ENCODE measurements around the gene NOL12.
"Not testable (repeated sequence)": the region's sequence is repeated elsewhere in the genome, so short reads cannot be mapped to it uniquely, and the experiment has no call there.

Gene NOL12

GRCh38 chr22:37679670-37680069, 6.5 kb upstream of the NOL12 start:
- no peak for DNase-seq (ENCODE audit: low spot score)

GRCh38 chr22:37680191-37680851, 5.8 kb upstream of the NOL12 start:
- DNase-seq (ENCODE audit: low spot score): no peak

- no peak for DNase-seq (ENCODE audit: low spot score)
Measured at GRCh38 chr22:37681001-37681424, 5.1 kb upstream of the NOL12 start.

GRCh38 chr22:37681556-37682049, 4.5 kb upstream of the NOL12 start:
- peak; percentile 75 for DNase-seq (ENCODE audit: low spot score)

GRCh38 chr22:37684803-37685615, 1.1 kb upstream of the NOL12 start:
- DNase-seq (ENCODE audit: low spot score): no peak

GRCh38 chr22:37690407-37690806, 4.3 kb downstream of the NOL12 start:
- DNase-seq (ENCODE audit: low spot score): no peak

GRCh38 chr22:37690901-37691504, 4.9 kb downstream of the NOL12 start:
- DNase-seq (ENCODE audit: low spot score): no peak

- DNase-seq (ENCODE audit: low spot score): no peak
Measured at GRCh38 chr22:37692627-37693285, 6.6 kb downstream of the NOL12 start.

DNA sequence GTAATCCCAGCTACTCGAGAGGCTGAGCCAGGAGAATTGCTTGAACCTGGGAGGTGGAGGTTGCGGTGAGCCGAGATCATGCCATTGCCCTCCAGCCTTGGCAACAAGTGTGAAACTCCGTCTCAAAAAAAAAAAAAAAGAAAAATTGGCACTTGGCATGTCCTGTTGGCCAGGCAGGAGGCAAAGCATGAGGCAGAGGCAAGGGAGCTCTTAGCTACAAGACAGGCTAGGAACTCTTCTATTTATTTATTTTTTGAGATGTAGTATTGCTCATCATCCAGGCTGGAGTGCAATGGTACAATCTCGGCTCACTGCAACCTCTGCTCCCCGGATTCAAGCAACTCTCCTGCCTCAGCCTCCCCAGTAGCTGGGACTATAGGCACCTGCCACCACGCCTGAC, 8.0 kb downstream of the NOL12 start:
- not testable (repeated sequence) for DNase-seq (ENCODE audit: low spot score)

DNA sequence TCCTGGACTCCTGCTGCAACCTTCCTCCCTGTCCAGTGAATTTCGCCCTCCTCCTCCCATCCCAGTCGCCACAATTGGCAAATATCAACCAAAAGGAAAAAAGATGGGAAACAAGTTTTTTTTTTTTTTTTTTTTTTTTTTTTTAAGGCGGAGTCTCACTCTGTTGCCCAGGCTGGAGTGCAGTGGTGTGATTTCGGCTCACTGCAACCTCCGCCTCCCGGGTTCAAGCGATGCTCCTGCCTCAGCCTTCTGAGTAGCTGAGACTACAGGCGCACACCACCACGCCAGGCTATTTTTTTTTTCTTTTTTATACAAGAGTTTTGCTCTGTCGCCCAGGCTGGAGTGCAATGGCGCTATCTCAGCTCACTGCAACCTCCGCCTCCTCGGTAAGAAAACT, 10.1 kb downstream of the NOL12 start:
- DNase-seq (ENCODE audit: low spot score): not testable (repeated sequence)

- DNase-seq (ENCODE audit: low spot score): no peak
Measured at GRCh38 chr22:37696657-37697537, 10.8 kb downstream of the NOL12 start, which contains the start of gene TRIOBP. TRIOBP (plus strand) TSS chr22:37697048; CDS start chr22:37701366, 4,318 bp downstream.

DNA sequence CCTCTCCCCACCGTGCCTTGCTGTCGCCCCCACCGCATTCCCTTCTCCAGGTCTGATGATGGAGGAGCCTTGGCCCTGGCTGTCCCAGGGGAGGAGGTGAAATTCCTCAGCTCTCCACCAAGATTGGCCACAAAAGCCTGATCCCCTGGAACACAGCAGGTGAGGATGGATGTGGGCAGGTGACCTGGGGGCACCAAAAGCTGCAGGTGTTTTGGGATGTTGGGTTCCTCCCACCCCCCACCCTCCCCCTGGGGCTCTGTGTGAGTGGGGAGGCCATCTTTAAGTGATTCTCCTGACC, 11.3 kb downstream of the NOL12 start:
- no peak for DNase-seq (ENCODE audit: low spot score)

DNA sequence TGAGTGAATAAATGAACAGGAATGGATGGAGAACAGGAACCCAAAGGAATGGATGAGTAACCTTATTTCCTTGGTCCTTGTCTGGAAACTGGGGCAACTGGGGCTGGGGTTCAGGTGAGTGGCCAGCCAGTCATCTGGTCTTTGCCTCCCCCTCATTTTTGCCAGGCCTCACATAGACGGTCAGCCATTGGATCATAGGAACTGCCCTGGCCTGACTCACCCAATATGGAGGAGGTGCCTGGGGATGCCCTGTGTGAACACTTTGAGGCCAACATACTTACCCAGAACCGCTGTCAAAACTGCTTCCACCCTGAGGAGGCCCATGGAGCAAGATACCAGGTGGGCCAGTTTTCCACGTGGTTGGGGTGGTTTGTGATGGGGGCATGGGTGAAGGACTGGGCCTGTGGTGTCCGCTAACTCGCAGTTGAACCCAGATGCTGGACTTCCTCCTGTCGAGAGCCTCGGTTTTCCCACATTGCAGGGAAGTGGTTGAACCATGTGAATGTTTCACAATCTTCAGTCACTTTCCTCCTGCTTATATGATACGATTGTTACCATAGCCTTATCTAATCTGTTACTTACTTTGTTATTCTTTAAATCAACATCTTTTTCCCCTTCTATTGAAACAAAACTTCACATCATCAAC, 15.1 kb downstream of the NOL12 start:
- DNase-seq (ENCODE audit: low spot score): no peak

DNA sequence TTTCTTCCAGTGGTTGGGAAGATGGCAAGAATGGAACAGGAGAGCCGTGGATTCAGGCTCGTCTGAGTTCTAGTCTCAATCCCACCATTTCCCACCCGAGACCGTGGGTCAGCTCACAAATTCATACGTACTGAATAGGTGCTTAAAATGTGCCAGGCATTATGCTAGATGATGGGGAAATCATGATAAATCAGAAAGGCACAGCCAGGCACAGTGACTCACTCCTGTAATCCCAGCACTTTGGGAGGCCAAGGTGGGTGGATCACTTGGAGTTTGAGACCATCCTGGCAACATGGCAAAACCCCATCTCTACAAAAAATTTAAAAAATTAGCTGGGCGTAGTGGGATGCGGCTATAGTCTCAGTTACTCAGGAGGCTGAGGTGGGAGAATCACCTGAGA, 17.8 kb downstream of the NOL12 start:
- DNase-seq (ENCODE audit: low spot score): no peak

DNA sequence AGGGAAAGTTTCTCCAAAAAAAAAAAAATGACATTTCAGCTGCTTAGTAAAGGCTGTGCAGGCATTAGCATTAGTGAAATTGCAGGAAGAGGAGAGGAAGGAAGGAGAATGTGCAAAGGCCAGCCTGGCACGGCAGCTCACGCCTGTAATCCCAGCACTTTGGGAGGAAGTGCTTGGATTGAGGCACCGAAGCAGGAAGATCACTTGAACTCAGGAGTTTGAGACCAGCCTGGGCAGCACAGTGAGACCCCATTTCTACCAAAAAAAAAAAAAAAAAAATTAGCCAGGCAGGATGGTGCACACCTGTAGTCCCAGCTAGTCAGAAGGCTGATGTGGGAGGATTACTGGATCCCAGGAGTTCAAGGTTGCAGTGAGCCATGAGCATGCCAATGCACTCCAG, 18.5 kb downstream of the NOL12 start:
- DNase-seq (ENCODE audit: low spot score): no peak

- no peak for DNase-seq (ENCODE audit: low spot score)
Measured at GRCh38 chr22:37705205-37705604, 19.1 kb downstream of the NOL12 start.

DNA sequence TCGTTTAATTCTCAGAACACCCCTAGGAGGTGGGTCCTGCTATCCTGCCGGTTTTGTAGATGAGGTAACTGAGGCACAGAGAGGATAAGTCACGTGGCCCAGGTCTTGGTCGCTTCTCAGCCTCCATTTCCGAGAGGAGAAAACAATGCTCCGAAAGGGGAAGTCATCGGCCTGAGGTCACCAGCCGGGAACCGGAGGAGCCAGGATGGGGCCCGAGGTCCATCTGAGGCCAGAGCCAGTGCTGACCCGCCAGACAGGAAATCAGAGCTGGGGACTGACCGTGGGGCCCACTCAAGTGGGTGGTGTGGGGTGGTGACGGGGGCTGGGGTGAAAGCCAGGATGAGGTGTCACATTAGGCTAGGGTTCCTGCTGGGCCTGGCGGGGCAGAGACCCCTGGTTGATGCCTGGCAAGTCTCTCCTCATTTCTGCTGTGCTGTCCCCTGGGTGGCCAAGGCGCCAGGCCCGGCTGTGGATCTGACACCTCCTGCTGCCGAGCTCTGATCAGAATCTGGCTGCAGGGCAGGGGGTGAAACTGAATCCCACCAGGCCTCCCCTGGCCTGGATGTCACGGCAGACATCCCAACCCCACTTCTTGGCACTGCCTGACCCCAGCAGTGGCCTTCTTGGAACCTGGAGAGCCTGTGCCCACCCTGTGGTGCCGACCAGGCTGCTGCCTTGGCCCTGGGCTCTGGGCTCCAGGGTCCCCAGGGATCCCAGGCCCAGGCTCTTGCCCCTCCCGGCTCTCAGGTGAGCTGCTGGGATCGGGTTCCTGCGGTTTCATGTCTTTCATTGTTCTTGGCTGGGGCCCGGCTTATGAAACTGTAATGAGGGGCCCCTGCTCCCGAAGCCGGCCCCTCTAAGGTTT, 22.7 kb downstream of the NOL12 start:
- no peak for DNase-seq (ENCODE audit: low spot score)

DNA sequence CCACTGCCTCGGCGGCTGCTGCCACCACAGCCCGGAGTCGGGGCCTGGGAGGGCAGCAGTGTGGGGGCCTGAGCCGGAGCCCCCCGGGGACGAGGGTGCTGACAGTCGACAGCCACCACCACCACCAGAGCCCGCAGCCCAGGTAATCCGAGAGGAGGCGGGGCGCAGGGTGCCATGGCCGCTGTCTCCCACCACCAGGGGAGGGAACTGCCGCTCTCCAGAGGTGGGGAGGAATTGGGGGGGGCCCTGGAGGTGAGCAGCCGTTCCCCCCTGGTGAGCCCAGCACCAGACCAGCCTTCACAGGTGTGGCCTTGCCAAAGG, 23.3 kb downstream of the NOL12 start:
- DNase-seq (ENCODE audit: low spot score): no peak

GRCh38 chr22:37710675-37711074, 24.5 kb downstream of the NOL12 start:
- no peak for DNase-seq (ENCODE audit: low spot score)

DNA sequence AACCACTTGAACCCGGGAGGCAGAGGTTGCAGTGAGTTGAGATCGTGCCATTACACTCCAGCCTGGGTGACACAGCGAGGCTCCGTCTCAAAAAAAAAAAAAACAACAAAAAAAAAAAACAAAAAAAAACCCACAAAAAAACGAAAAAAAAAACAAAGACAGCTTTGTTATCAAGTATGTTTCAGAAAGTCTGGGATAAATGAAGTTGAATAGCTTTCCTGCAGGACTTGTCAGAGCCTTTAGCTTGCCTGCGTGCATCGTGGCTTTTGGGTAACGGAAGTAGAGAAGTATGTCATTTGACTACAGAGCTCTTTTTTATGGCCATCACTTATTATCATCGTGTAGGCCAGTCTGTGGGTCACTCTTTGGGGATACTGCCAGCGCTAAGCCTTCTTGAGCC, 25.3 kb downstream of the NOL12 start:
- DNase-seq (ENCODE audit: low spot score): no peak

Measured in hematopoietic multipotent progenitor cell treated with erythropoietin and hydrocortisone succinate and interleukin-3 and kit ligand, for 17 days (in vitro differentiated cells).